ENCODE results near the gene DSTN.

The DSTN gene

GRCh38 chr20:17613328-17614175 lies 43.7 kb downstream of the DSTN start:
- DNase-seq, result no peak

GRCh38 chr20:17614176-17614811 lies 44.4 kb downstream of the DSTN start:
- peak; percentile 40 to 86 for DNase-seq

DNA sequence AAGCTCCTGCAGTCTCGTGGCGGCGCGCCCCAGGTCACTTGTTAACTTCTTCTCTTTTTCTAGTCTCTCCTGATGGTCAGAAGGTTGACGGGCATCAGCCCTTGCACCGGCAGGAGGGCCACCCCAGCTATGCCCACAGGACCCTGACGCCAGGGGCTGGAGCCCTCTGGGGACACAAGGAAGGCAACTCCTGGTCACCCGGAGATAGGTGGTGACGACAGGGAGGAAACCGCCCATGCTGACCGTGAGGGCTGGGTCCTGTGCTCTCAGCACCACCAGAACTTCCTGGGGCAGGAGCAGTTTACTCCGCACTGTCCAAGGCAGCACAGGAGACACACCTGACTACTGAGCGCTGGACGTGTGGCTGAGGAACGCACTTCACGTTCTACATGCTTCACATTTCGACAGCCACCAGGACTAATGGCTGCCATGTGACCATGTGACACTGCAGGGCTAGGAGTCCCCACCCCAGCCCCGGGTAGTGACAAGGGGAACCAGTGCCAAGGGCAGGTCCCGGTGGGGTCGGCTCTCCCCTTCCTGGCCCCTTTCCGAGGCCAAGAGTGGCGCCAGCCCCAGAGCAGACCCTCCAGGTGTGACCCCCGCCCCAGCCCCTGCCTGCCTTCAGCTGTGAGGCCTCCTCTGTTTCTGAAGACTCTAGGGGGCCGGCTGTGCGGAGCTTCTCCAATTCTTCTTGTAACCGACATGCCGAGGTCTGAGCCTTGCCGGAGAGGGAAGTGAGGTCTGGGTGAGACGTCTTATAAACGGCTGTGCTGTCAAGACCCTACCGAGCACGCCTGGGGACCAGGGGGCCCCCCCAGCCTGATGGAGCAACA lies 45.2 kb downstream of the DSTN start:
- DNase-seq, result no peak

DNA sequence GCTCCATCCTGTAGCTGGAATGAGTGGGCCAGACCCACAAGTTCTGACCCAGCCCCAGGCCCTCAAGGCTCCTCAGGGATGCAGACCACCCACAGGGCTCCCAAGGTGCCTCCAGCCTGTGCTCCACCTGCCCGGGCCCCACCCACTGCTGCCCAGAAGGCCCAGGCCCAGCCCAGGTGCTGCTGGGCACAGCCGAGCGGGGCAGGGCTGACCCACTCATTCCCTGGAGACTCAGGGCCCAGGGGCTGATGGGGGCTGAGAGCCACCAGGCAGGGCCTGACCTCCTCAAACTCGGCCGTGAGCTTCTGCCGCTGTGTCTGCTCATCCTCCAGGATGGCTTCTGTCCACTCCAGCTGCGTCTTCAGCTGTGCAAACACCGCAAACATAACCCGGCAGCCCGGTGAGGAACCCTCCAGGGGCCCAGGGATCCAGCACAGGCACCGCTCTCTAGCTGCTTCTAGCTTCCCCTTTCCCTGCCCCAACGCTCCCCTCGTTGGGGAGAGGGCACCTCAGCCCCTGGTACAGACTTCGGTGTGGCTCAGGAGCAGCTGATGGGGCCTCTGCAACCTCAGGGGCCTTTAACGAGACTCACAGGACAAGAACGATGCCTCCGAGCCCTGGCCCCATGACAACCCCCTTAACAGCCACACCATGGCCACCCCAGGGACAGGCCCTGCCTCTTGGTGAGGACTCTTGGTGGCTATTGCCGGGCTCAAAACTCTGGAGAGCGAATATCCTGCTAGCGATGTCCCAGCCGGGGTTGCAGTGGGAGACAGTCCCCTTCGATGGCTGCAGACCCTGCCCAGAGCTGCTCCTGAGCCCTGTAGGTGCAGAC lies 46.0 kb downstream of the DSTN start:
- DNase-seq, result peak in 1 of 2 experiments; percentile 47

DNA sequence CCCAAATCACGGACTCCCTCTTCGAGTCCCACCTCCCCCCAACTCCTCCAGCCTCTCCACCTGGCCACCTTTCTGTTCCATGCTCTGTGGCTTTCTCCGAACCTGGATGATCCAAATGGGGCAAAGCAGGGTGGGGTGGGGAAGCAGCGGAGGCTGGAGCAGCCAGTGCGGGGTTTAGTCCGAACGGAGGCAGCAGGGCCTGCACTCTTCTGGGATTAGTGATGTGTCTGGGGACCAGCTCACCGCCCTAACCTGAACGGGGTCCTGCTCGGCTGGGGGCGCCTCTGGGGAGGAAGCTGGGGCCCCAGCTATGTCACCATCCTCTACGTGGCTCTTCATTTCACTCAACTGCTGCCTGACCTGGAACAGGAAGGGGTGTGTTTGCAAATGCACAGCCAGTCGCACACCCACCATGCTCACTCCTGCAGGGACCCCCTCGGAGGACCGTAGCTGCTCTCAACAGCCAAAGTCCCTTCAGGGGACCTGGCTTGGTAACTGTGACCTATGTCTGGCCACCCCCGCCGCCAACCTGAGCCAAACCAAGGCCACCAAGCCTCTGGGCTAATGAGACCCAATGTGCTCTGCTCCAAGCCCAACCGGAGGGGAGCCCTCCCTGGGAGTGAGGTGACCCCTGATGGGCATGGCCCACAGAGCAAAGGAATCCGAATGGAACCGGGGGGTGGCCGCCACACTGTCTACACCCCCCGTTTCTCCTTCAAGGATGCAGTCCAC lies 46.8 kb downstream of the DSTN start:
- DNase-seq, result no peak

- DNase-seq, result peak; percentile 38 to 73
These were observed 47.5 kb downstream of the DSTN start for GRCh38 chr20:17617212-17617867.

GRCh38 chr20:17617868-17618672 lies 48.2 kb downstream of the DSTN start:
- no peak for DNase-seq

- no peak for DNase-seq
These were observed 48.8 kb downstream of the DSTN start for GRCh38 chr20:17618673-17619013.

DNA sequence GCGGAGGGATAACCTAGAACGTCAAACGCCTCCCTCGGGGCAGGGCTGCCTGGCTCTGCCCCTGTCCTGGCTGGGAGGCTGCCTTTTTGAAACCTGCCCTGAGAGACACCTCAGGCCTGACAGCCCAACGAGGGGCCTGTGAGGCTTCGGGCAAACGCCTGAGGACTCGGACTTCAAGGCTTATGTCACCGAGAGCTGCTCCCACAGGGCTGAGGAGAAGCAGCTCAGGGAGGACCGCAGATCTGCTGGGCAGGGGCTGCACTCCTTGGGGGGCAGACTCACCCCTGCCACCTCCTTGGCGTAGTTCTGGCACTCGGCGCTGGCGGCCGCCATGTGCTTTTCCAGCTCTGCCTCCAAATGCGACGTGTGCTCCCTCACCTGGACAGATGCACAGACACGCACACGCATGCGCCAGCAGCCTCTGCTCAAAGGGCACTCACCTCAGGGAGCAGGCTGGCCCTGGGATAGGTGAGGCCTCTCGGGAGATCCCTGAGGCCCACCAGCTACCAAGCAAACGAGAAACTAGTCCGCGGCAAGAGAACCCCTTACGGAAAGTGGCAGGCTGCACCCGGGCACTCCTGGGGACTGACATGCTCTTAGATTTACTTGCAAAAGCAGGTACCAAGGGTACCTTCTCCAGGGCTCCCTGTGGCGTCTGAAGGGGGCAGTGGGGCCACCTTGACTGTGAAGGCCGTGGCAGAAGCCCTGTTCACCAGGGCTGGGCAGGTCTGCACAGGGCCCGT lies 49.6 kb downstream of the DSTN start:
- DNase-seq, result no peak

- DNase-seq, result no peak
These were observed 50.7 kb downstream of the DSTN start for GRCh38 chr20:17620371-17621228.

DNA sequence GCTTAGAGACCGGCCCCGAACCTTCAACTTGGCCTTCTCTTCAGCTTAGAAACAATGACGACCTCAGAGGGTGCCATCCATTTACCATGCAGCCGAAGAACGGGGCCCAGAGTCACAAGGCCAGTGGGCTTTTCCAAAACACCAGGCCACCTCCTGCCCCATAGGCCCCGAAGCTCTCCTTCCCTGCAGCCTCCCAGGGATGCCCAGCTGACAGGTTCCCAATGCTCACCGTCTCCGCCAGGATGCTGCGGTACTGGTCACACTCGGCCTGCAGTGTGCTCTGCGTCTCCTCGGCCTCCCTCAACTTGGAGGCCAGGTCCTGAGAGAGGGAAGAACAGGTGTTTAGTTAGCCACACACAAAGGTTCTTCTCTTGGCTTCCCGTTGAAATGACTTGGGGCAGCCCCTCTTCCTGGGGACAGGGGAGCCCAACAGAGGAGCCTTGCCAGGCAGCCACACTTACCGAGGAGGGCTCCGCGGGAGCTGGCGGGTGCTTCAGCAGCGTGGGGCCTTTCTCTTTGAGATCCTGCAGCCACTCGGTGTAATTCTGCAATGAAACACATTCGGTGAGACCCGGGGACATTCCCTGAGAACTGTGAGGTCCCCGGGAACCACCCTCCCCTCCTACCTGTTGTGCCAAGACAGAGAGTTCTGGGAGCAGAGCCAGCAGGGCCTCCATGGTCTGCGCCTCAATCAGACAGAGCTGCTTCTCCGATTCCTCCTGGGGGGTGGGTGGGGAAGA lies 51.5 kb downstream of the DSTN start:
- no peak for DNase-seq

DNA sequence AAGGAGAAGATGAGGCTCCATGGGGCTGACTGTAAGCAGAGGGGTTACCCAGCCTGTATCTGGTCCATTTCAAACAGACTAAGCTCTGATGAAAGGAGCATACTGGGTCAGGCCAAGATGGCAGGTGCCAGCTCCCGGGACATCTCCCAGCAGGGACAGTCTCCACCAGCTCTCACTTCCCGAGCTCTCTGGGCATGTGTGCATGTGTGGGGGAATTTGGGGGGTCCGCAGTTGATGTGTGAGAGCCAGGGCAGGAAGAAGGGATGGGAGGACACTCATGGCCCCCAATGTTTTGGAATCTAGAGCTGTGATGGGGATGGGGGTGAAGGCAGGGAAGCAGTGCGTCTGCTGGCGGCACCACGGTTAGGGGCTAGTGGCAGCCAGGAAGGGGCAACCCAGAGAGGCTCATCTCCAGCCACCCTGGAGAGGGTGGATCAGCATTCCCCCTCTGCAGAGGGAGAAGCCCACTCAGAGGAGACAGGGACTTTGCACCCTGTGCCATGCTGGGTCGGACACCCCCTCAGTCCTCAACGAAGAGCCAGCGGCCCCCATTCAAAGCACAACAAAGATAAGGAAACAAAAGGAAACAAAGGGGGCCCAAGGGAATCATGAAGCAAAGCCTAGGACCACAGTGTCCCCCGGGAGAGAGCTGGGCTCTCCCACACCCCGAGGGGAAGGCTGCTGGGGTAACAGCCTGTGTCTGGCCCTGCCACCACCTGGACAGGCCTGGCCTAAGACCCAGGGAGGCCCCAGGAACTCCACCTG lies 52.4 kb downstream of the DSTN start:
- DNase-seq, result no peak

DNA sequence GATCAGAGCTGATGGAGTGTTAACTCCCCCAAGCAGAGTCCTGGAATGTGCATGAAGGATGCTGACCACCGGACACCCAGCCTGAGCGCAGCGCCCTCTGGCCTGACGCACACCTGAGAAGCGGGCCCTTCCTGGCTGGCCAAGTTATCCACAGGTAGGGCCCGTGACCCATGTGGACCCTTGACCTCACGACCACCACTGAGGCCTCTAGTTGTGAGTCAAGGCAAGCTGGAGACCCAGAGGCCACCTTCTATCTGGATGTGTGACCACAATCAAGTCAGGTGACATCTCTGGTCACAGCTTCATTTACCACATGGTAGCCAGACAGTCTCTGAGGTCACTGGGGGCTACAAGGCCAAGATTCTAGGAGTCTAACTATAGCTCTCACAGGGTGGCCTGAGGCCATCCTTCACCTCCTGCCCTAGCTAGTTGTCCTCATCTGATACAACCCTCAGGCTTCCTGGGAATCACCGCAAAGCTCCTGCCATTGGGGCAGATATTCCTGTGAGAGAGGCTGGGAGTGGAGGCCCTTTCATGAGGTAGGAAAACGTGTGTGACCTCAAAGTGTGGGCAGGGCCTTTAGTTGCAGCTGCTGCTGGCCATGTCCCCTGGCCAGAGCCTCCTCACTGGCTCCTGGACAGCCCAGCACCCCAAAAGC lies 53.1 kb downstream of the DSTN start:
- DNase-seq, result no peak

DNA sequence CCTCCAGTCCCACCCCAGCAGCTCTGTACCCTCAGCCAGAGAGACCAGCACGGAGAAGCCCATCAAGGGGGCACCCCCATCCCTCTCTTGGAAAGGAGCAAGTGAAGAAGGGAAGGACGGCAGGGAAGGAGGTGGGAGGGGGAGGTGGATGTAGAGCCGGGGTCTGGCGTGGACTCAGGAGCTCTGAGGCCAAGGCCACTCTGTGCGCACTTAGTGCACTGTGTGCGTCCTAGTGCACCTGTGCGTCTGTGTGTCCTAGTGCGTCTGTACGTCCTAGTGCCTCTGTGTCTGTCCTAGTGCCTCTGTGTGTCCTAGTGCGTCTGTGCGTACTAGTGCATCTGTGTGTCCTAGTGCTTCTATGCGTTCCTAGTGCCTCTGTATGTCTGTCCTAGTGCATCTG lies 54.2 kb downstream of the DSTN start:
- no peak for DNase-seq

- DNase-seq, result no peak
These were observed 54.8 kb downstream of the DSTN start for GRCh38 chr20:17624551-17625245.

Data from NCI-H526 (cell line).